ENCODE results near the gene COBL. TPM values are rescaled to one million over a fixed set of nuclear protein-coding genes. Genes with fewer than 3 reads are reported as not detected.

Gene COBL
- total RNA-seq, 1 donor from 2014 or later: 1.2 TPM

- Mint-ChIP-seq H3K36me3 (no peaks in the 10 kb centered on the region), H3K27me3 (ENCODE audit: low read depth) (peaks cover 62% of the 10 kb centered on the region), H3K9me3 (no peaks in the 10 kb centered on the region), H3K4me1 (peaks cover 6% of the 10 kb centered on the region), H3K4me3 (peak overlapping the region; percentile 73), H3K27ac (no peak overlapping the region)
- no peak for DNase-seq (ENCODE audit: low spot score in 2 of 2, unreplicated experiment in 2 of 2)
- no peak for TF ChIP-seq CTCF (IDR thresholded peaks at IDR 0.05; ENCODE audit: unreplicated experiment)
Observed at GRCh38 chr7:51317582-51317910, 937 bp upstream of the COBL start.

- Mint-ChIP-seq H3K27ac (no peak overlapping the region), H3K36me3 (no peaks in the 10 kb centered on the region), H3K4me3 (peak overlapping the region; percentile 79), H3K4me1 (peaks cover 6% of the 10 kb centered on the region), H3K27me3 (ENCODE audit: low read depth) (peaks cover 63% of the 10 kb centered on the region), H3K9me3 (no peaks in the 10 kb centered on the region)
- TF ChIP-seq CTCF (IDR thresholded peaks at IDR 0.05; ENCODE audit: unreplicated experiment): no peak
- DNase-seq (ENCODE audit: low spot score in 2 of 2, unreplicated experiment in 2 of 2): peak in 1 of 2 experiments; percentile 55
Observed at GRCh38 chr7:51316262-51316665, 345 bp downstream of the COBL start.

GRCh38 chr7:51315393-51316261, 982 bp downstream of the COBL start:
- Mint-ChIP-seq H3K4me1 (peaks cover 6% of the 10 kb centered on the region), H3K4me3 (peak overlapping the region; percentile 79), H3K9me3 (no peaks in the 10 kb centered on the region), H3K36me3 (no peaks in the 10 kb centered on the region), H3K27me3 (ENCODE audit: low read depth) (peaks cover 64% of the 10 kb centered on the region), H3K27ac (peak overlapping the region; percentile 56)
- DNase-seq (ENCODE audit: low spot score in 2 of 2, unreplicated experiment in 2 of 2): peak in 1 of 2 experiments; percentile 54
- TF ChIP-seq CTCF (IDR thresholded peaks at IDR 0.05; ENCODE audit: unreplicated experiment): no peak

GRCh38 chr7:51314726-51315125, 1.9 kb downstream of the COBL start:
- Mint-ChIP-seq H3K9me3 (no peaks in the 10 kb centered on the region), H3K4me1 (peaks cover 6% of the 10 kb centered on the region), H3K36me3 (no peaks in the 10 kb centered on the region), H3K4me3 (peak overlapping the region; percentile 39), H3K27me3 (ENCODE audit: low read depth) (peaks cover 65% of the 10 kb centered on the region), H3K27ac (no peak overlapping the region)
- no peak for TF ChIP-seq CTCF (IDR thresholded peaks at IDR 0.05; ENCODE audit: unreplicated experiment)
- DNase-seq (ENCODE audit: low spot score in 2 of 2, unreplicated experiment in 2 of 2): no peak

- H3K9me3 Mint-ChIP-seq: no peaks in the 10 kb centered on the region
- no peak for TF ChIP-seq CTCF (IDR thresholded peaks at IDR 0.05; ENCODE audit: unreplicated experiment)
- H3K27ac Mint-ChIP-seq: no peak overlapping the region
- no peak for DNase-seq (ENCODE audit: low spot score in 2 of 2, unreplicated experiment in 2 of 2)
- peaks cover 6% of the 10 kb centered on the region for H3K4me1 Mint-ChIP-seq
- no peaks in the 10 kb centered on the region for H3K36me3 Mint-ChIP-seq
- H3K4me3 Mint-ChIP-seq: no peak overlapping the region
- H3K27me3 Mint-ChIP-seq (ENCODE audit: low read depth): peaks cover 56% of the 10 kb centered on the region
Observed at GRCh38 chr7:51313738-51314425, 2.7 kb downstream of the COBL start.

Measured in mesothelial cell of epicardium (in vitro differentiated cells).